Measurements from ENCODE around the gene PPARD.
A peak's percentile ranks its signal among the peaks of the same experiment; 100 is the strongest.

PPARD gene

DNA sequence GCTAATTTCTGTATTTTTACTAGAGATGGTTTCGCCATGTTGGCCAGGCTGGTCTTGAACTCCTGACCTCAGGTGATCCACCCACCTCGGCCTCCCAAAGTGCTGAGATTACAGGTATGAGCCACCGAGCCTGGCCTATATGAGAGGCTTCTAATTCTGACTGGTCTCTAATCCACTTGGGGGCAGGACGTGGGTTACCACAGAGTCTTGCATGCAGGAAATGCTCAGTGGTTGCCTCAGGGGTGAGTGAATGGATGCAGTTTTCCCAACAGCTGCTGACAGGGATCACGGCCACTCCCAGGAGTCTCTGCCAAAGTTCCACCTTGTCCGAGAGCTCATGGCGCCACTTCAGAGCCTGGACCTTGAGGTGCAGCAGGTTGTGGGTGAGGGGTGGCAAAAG, 103.3 kb downstream of the PPARD start:
- no peak for DNase-seq

DNA sequence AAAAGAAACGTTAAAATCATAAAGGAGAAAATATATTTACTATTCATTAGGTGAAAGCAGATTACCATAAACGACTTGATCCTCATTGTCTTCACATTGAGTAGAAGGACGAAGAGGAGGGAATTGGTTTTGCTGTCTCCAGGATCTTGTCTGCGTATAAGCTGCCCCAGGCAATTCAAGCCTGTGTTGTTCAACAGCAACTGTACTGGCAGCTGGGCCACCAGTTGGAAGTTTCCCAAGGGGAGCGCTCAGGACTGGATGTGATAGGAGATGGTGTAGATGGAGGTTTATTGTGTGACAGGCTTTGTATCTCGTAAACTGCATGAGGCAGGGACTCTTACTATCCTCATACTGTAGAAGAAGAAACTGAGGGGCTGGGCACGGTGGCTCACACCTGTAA, 105.8 kb downstream of the PPARD start:
- no peak for DNase-seq

DNA sequence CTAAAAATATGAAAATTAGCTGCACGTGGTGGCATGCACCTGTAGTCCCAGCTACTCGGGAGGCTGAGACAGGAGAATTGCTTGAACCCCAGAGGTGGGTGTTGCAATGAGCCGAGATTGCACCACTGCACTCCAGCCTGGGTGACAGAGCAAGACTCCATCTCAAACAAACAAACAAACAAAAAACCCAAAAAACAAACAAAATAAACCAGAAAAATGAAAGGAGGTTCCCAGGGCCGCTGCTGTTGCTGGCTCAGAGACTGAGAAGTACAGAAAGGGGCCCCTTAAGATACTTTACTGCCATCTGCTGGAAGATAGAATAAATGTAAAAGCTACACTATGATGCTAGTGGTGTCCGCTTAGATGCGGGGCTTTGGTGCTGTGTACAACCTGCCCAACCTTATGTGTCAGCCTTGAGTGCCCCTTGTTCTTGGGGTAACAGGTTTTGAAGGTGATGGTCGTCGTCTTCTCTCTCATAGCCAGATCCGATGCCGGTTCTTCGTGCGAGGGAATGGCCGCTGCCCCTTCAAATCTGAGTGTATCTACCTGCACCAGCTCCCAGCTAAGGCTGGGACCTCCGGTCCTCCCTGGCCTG, 107.0 kb downstream of the PPARD start:
- peak; percentile 56 for DNase-seq

DNA sequence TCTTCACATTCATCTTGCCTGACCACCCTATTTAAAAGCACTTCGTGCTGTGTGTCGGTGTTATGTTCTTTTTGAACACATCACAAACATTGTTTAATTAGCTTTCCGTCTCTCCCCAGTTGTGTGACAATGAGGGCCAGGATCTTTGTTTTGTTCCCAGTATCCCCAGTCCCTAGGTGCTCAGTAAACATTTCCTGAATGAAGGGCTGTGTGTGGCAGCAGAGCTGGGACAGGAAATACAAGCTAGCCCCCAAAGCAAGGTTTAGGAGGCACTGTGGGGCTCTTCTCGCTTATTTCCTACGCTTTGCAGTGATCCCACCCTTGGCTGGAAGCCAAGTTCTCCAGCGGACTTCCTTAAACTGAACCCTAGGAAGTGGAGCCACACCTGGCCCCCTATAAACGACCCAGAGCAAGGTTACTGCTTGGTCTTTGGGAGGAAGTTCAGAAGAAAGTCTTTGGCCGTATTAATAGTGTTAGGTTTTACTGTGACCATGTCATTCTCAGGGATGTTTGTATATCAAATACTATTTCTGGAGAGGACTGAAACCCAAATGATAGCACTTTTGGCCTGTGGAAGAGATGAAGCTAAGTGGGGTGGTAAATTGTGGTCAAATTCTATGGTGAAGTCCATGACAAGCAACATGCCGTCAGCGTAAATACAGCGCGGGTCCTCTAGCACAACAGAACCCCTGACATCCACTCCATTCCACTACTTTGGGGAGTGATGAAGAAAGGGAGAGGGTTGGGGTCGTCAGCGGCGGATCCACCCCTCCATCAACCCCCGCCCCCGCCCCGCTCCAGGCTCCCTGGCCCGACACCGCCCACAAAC, 109.2 kb downstream of the PPARD start:
- DNase-seq: no peak

DNA sequence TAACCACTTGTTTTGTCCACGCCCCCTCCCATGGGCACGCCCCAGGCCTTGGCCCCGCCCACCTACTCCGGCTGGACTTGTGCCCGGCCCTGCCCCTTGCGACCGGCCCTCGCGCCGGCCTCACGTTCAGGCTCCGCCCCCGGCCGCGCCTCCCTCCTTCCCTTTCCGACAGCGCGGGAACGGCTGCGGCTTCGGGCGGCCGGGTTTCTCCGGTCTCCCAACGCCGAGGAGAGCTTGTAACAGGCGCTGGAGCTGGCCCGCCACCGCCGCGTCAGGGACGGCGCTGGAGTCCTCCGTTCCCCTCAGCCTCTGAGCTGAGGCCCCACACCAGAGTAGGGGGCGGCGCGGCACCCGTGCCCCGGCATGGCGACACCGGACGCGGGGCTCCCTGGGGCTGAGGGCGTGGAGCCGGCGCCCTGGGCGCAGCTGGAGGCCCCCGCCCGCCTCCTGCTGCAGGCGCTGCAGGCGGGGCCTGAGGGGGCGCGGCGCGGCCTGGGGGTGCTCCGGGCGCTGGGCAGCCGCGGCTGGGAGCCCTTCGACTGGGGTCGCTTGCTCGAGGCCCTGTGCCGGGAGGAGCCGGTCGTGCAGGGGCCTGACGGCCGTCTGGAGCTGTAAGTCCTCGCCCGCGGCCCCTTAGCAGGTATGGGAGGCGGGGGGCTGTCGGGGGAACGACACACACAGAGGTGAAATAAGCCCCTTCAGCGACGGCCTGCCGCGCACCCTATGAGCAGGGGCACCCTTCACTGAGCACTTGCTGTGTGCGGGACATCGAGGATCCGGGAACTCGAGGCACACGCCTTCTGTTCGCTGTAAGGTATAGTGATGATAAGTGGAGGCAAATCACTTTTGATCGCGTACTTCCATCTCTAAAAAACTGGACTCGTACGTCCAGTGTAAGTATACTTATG, 110.1 kb downstream of the PPARD start, which contains the start of gene FANCE:
FANCE (plus strand) TSS at position 156 of the 908 bp plus-strand sequence; CDS start at position 364, 208 bp downstream.
- peak; percentile 89 for DNase-seq

DNA sequence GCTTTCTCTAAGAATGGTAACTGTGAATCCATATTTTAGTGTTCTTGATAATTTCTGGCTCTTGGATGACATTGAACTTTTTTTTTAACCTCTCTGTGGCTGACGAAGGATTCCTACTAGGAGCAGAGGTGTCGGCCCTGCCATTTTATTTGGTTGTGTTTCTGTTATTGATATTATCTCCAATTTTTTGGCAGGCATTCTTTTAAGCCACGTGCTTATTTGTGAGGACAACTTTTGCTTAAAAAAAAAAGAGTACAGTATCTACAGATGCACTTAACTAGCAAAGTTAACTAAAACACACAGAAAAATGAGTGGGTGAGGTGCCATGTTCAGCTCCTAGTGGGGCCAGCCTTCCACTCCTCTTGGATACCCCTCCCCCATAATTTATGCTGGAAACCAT, 110.9 kb downstream of the PPARD start:
- DNase-seq: no peak

DNA sequence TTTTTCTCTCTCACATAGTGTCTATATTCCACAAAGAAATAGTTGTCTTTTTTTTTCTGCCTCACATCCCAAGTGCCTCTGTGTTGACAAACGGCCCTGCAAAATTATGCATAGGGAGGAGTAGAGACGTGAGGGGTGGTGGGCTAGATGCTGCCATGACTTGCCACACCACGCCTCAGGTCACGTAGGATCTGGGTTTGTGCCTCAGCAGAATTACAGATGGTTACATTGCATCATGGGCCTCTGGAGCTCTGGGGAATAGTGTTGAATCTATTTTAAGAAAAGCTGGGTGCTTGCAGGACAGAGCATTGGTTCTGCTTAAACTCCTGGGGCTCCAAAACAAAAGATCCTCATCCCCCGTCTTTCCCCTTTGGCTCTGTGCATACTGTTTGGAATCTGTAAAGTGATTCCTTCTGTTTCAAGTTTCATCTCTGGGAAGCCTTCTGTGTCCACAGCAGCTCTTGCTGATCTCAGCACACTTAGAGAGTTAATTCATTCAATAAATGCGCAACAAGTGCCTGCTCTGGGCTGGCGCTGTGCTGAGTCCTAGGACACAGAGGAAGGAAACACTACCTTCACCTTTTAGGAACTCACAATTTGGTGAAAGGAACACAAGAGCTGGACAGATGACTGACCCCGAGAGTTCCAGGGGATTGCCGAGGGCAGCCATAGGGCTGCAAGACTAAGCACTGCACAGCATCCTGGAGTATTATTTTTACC, 112.2 kb downstream of the PPARD start:
- DNase-seq: no peak

DNA sequence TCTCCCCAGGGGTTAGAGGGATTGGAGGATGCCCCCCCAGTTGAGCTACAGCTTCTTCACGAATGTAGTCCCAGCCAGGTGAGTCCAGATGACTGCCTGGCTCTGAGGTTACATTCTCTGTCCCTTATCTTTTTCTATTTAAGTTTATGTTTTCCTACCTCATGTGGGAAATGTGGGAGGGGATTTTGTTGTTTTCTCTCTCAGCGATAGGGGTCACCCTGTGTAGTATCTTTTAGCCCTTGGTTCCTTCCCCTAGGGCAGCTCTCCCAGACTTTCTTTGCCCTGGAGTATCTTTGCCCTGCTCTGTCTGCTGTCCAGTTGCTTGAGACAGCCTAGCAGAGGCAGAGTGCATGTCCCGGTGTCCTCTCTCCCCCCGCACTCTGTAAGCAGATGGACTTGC, 115.5 kb downstream of the PPARD start:
- DNase-seq: no peak

DNA sequence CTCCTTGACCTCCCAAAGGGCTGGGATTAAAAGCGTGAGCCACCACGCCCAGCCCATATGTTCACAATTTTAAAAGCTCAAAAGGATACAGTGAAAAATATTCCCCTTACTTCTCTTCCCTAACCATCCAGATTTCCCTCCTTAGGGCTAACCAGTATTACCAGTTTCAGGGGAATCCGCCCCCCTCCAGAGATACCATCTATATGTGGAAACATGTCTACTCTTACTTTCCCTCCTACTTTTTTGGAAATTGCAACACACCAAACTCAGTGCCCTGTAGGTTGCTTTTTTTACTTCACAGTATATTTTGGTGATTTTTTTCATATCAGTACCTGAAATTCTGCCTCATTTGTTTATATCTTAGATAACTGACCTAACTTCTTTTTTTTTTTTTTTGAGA, 118.9 kb downstream of the PPARD start:
- no peak for DNase-seq

DNA sequence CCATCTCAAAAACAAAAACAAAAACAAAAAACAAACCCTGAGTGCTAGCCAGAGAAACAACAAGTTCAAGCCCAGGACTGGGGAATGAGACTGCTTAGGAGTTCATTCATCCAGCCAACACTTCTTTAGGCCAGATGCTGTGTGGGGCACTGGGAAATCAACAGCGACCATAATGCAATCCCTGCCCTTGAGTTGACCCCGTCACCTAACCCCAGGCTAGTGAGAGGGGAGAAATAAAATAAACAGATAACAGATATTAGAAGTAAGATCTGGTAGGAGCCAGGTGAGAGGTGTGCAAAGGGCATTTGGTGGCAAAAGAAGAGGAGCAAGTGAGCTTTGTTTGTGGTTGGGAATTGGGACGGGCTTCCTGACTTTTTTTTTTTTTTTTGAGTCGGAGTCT, 120.9 kb downstream of the PPARD start:
- no peak for DNase-seq

DNA sequence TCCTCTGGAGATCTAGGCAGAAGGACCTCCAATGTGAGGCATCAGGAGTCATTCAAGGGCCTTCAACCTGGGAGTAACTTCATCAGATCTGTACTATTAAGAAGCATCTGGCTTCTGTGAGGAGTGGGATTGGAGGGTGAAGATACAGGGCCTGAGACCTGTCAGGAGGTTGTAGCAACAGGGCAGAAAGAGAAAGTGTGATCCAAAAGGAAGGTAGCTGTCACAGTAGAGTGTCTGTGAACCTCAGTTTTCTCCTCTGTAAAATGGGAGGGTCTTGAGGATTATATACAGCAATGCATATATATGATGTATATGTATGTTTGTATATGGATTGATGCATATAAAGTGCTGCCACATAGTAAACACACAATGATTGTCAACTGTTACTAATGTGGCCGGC, 123.3 kb downstream of the PPARD start:
- no peak for DNase-seq

DNA sequence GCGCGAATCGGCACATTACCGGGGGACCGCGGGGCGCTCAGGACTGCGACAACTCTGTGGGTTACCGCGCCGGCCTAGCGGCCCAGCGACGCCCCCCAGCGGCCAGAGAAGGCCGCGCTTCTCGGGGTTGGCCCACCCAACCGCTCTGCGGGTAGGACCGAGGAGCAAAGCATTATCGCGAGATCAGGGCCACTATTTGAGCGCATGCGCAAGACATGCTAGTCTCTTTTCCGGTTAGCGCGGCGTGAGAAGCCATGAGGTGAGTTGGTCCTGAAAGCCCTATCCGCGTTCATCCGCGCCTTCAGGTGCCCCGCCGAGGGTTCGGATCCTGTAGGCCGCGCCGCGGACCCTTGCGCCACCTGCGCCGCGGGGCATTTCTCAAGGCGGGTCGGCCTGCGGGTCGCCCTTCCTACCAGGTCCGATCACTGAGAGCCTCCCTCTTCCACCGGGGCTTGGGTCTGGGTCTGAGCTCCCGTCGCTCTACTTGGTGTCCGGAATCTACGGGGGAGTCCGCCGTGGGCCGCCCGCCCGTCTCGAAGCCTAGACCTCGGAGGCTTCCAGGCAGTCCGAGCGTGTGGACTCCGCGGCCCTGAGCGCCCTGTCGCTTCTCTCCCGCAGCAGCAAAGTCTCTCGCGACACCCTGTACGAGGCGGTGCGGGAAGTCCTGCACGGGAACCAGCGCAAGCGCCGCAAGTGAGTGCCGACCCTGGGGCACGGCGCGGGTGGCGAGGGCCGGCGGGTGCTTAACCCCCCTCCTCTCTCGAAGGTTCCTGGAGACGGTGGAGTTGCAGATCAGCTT, 126.0 kb downstream of the PPARD start, which contains the start of gene RPL10A:
RPL10A (plus strand) TSS at position 221 of the 799 bp plus-strand sequence; CDS start at position 255, 34 bp downstream.
- DNase-seq: peak; percentile 95

DNA sequence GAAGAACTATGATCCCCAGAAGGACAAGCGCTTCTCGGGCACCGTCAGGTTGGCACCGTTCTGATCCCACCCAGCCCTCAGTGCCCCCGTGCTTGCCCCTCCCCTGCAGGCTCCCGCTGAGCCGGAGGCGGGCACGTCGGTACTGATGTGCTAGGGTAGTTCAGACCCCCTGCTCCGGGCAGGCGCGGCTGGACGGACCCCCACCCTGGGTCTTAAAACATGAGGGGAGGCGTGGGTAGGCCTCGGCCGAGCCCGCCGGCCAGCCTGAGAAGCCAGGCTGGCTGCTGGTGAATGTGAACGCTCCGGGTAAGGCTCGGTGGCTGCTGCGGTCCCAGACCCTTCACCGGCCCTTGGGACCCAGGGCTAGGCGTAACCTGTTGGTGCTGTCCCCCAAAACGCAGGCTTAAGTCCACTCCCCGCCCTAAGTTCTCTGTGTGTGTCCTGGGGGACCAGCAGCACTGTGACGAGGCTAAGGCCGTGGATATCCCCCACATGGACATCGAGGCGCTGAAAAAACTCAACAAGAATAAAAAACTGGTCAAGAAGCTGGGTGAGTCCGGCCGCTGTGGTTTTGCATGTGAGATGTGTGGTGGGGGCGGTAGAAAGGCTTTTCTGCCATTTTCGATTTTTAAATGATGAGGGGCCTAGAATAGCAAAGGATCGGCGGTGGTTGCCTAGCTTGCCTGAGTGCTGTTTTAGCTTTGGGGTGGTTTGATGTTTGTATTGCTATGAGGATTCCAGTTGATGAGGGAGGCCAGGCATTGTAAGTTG, 126.8 kb downstream of the PPARD start:
- DNase-seq: no peak

DNA sequence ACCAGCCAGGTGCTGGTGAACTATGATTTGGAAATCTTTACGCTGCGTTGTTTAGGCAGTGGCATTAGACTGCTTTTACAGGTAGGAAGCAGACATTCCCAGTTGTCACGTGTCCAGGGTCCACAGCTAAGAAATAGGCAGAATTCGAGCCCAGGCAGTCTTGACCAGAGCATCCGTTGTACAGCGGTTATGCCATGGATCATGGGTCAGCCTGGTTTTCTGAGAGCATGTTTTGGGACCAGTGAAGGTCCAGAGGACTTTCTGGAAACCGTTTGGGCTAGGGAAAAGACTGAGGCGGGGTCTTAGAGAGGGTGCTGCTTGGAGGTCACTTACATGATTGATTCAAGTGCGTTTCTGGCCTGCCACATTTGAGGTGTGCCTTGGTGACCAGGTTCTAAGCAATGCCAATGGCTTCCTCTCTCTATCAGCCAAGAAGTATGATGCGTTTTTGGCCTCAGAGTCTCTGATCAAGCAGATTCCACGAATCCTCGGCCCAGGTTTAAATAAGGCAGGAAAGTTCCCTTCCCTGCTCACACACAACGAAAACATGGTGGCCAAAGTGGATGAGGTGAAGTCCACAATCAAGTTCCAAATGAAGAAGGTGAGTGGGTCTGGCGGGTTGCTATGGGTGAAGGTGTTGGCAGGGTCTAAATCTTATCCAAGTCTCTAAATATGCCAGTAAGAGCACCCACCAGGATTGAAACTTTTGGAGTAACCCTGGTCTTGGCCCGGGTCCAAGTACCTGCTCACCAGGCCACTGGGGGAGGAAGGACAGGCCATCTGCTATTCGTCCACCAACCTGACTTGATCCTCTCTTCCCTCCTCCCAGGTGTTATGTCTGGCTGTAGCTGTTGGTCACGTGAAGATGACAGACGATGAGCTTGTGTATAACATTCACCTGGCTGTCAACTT, 127.6 kb downstream of the PPARD start:
- no peak for DNase-seq

DNA sequence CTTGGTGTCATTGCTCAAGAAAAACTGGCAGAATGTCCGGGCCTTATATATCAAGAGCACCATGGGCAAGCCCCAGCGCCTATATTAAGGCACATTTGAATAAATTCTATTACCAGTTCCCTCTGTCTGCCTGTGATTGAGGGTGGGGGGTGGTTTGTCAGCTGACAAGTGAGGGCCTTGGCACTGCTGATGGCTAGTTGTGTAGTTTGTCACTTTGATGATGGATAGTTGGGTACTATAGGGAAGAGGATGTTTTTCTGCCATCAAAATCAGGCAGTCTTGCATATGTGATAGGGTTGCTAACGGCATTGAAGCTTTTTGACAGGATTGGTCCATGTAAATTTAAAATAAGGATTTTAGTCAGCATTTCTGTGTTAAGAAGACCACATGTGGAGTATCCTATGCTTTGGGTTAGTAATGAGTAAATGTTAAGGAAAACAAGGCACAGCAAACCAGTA, 128.3 kb downstream of the PPARD start:
- DNase-seq: no peak

DNA sequence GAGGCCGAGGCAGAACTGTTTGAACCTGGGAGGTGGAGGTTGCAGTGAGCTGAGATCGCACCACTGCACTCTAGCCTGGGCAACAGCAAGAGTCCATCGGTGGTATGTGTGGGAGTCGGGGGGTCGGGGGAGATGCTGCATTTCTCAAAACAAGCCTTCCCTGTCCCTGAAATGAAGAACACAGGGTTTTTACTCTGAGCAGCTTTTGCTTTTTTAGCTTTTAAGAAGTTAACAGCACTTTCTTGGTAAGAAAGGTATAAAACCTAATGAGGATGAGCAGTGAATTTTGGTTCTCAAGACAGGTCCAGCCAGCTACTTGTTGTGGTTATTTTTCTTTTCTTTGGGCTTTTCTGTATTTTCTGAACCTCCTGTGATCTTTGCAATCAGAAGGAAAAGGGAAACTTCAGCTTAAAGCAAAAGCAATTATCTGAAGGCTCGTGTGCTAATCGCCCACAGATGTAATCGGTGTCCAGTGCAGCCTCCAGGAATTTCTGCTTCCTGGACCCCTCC, 129.5 kb downstream of the PPARD start:
- DNase-seq: no peak

DNA sequence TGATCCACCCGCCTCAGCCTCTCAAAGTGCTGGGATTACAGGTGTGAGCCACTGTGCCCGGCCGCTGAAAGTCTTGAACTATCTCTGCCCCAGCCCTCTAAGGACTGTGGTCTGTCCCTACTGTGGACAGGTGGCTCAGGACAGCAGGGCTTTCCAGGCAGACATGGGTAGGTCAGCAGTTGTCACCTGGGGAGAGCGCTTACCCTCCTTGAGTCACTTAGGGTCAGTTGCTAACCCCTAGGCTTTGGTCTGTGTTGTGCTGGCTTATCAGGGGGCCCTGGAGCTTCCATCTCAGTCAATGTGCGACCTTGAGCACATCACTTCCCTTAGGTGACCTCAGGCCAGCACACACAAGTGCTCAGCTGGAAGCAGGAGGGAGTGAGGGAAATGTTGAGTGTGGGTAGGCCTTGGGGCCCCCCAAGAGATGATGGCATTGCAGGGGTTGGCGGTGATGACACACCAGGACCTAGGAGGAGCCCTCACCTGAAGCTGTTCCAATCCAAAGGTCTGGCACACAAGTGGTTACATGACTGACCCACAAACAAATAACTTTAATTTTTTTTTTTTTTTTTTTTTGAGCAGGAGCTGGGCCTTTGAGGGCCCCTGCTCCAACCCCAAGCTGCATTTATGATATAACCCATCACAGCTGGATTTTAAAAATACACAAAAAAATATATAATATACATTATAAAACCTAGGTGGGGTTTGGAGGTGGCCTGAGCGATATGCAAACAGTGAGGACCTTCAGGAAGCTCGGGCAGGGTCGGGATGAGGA, 130.9 kb downstream of the PPARD start:
- DNase-seq: no peak

DNA sequence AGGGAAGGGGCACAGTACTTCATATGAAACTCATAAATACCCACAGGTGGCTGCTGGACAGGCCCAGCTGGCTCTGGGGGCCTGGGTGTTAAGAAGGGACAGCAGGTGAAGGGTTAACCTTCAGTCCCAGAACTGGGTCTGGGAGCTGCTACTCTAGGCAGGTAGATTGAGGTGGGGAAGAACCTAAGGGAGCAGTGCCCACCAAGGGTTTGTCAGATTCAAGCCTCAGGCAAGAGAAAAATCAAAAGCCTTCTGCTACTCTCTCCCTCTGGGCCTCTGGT, 131.4 kb downstream of the PPARD start:
- DNase-seq: no peak

Data from NCI-H774 (cell line).